SU-DHL-6 (cell line): ENCODE results near the gene SPON2.

Experiments used
- H2AFZ ChIP-seq: fragments of 200-600 bp; sonication (generic); 2 replicates; pipeline ENCODE4 v1.6.1; 2014; ENCODE audit warnings: low read depth, mild to moderate bottlenecking, moderate library complexity, mixed read lengths, antibody characterized with exemption, low read length; ENCODE audit not compliant: severe bottlenecking
- H3F3A ChIP-seq: fragments of 200-600 bp; shearing (Covaris generic); 2 replicates; pipeline ENCODE4 v1.6.0; 2016; ENCODE audit warnings: antibody characterized with exemption, mild to moderate bottlenecking; ENCODE audit not compliant: insufficient read depth
- H3K27ac ChIP-seq: fragments of 200-600 bp; sonication (generic); 2 replicates; pipeline ENCODE4 v1.5.1; 2016; ENCODE audit warnings: low read depth, mild to moderate bottlenecking, low read length, moderate library complexity, mixed read lengths
- H3K27me3 ChIP-seq: fragments of 200-600 bp; sonication (generic), shearing (Covaris generic); 2 replicates; pipeline ENCODE4 v1.6.0; 2014; ENCODE audit warnings: mild to moderate bottlenecking, low read length
- H3K36me3 ChIP-seq: fragments of 200-600 bp; sonication (generic); 2 replicates; pipeline ENCODE4 v1.6.1; 2014; ENCODE audit warnings: mild to moderate bottlenecking, low read length, mixed read lengths
- H3K4me2 ChIP-seq: fragments of 300-600, 200-600 bp; shearing (Covaris generic), sonication (generic); 2 replicates; pipeline ENCODE4 v1.6.0; 2014; ENCODE audit warnings: low read length, low read depth, mild to moderate bottlenecking; ENCODE audit not compliant: poor library complexity, severe bottlenecking
- H3K4me3 ChIP-seq: fragments of 200-600 bp; sonication (generic); 2 replicates; pipeline ENCODE4 v1.5.1; 2014; ENCODE audit warnings: antibody characterized with exemption, low read length, mild to moderate bottlenecking, mixed read lengths; ENCODE audit not compliant: insufficient read depth, poor library complexity, severe bottlenecking
- H3K79me2 ChIP-seq: fragments of 200-600 bp; sonication (generic); 2 replicates; pipeline ENCODE4 v1.6.1; 2014; ENCODE audit warnings: mild to moderate bottlenecking, low read length, moderate library complexity; ENCODE audit not compliant: insufficient read depth
- H3K9ac ChIP-seq: fragments of 200-600 bp; sonication (generic); 2 replicates; pipeline ENCODE4 v1.7.0; 2014; ENCODE audit warnings: mild to moderate bottlenecking, low read length
- H3K9me2 ChIP-seq: fragments of 200-600 bp; sonication (generic); replicated peaks from 2 replicates; pipeline ENCODE4 v1.6.1; 2014; ENCODE audit warnings: low read length; ENCODE audit not compliant: insufficient read depth
- H3K9me3 ChIP-seq: fragments of 200-600 bp; sonication (generic); 2 replicates; pipeline ENCODE4 v1.6.1; 2014; ENCODE audit warnings: low read length, mixed read lengths; ENCODE audit not compliant: insufficient read depth
- H4K20me1 ChIP-seq: fragments of 200-600 bp; sonication (generic); 2 replicates; pipeline ENCODE4 v1.6.1; 2014; ENCODE audit warnings: low read depth, mild to moderate bottlenecking, antibody characterized with exemption, low read length, moderate library complexity, mixed read lengths
- CTCF ChIP-seq: fragments of 200-600 bp; sonication (generic); IDR thresholded peaks from one replicate; pipeline ENCODE4 v1.5.1; 2017; ENCODE audit warnings: antibody characterized with exemption, mild to moderate bottlenecking, low read length, moderate library complexity; ENCODE audit not compliant: insufficient read depth, poor library complexity, severe bottlenecking
- EZH2phosphoT487 ChIP-seq: fragments of 200-600 bp; sonication (generic), shearing (Covaris generic); conservative IDR thresholded peaks from 2 replicates; pipeline ENCODE4 v1.6.1; 2018; ENCODE audit warnings: mild to moderate bottlenecking, antibody characterized with exemption, low read length, moderate library complexity, mixed read lengths

Gene SPON2

GRCh38 chr4:1177274-1178141 is 5.1 kb upstream of the SPON2 start:
- Histone ChIP-seq H3K9me3 (peaks cover 14% of the 10 kb centered on the region; the same call in 1 of the 2 replicates), H3K27ac (no peak overlapping the region)

DNA sequence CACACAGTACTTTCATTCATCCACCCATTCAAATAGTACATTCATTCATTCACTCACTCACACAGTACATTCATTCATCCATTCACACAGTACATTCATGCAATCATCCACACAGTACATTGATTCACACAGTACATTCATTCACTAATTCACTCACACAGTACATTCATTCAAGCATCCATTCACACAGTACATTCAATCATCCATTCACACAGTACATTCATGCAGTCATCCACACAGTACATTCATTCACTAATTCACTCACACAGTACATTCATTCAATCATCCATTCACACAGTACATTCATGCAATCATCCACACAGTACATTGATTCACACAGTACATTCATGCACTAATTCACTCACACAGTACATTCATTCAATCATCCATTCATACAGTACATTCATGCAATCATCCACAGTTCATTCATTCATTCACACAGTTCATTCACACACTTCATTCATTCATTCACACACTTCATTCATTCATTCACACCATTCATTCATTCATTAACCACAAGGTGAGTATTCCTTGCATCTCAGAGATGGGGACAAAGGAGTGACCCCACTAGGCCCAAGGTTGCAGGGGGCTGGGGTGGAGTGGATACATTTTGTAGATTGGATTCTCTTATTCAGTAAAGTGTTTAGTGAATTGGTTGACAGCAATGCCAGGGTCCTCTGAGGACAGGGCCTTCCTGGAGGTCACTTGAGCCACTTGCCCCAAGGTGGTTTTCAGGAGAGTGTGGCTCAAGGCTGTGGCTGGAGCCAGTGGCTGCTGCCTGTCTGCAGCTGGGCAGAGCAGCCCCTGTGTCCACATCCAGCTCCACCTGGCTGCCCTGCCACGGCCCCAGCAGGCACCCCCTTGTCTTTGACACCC is 4.3 kb upstream of the SPON2 start:
- no peak overlapping the region for H2AFZ ChIP-seq
- no peak overlapping the region for H3K27ac ChIP-seq
- no peaks in the 10 kb centered on the region for H3K27me3 ChIP-seq
- H3K9ac ChIP-seq = no peak overlapping the region
- no peaks in the 10 kb centered on the region for H3K9me2 ChIP-seq
- H3K9me3 ChIP-seq = peaks cover 12% of the 10 kb centered on the region; the same call in 1 of the 2 replicates
- H3K36me3 ChIP-seq = peaks cover 19% of the 10 kb centered on the region
- TF ChIP-seq EZH2phosphoT487 = no peak
- TF ChIP-seq CTCF = no peak
- no peak overlapping the region for H3K4me3 ChIP-seq
- no peaks in the 10 kb centered on the region for H4K20me1 ChIP-seq
- H3F3A ChIP-seq = no peaks in the 10 kb centered on the region
- no peaks in the 10 kb centered on the region for H3K79me2 ChIP-seq
- H3K4me2 ChIP-seq = no peak overlapping the region

More at GRCh38 chr4:1177274-1178141, 5.1 kb upstream of the SPON2 start:
- no peak overlapping the region for H3K4me3 ChIP-seq
- H3K9ac ChIP-seq = no peak overlapping the region
- no peak overlapping the region for H2AFZ ChIP-seq
- H3F3A ChIP-seq = no peaks in the 10 kb centered on the region
- H3K79me2 ChIP-seq = no peaks in the 10 kb centered on the region
- H4K20me1 ChIP-seq = no peaks in the 10 kb centered on the region
- H3K36me3 ChIP-seq = peaks cover 26% of the 10 kb centered on the region
- H3K4me2 ChIP-seq = no peak overlapping the region
- no peak for TF ChIP-seq CTCF
- no peak for TF ChIP-seq EZH2phosphoT487
- H3K27me3 ChIP-seq = no peaks in the 10 kb centered on the region
- no peaks in the 10 kb centered on the region for H3K9me2 ChIP-seq

DNA sequence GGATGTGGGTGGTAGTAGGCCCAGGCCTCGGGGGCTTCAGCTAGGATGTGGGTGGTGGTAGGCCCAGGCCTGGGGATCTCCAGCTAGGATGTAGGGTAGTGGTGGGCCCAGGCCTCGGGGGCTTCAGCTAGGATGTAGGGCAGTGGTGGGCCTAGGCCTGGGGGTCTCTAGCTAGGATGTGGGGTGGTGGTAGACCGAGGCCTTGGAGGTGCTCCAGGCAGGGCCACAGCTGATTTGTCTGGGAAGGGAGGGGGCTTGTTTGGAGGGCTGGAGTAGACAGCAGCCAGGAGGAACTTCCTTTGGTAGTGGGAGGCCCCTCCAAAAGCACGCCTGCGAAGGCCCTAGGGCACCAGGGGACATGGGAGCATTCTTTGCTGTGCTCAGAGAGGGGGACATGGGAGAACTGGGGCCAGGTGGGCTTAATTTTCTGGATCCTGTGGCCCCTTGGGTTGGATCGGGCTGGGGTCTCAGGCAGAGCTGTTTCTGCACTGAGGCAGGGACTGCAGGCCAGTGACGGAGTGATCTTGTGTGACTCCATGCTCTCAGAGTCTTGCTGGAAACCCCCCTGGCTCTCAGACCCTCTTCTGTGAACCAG is 3.3 kb upstream of the SPON2 start:
- H3F3A ChIP-seq = no peaks in the 10 kb centered on the region
- no peak for TF ChIP-seq EZH2phosphoT487
- TF ChIP-seq CTCF = no peak
- no peaks in the 10 kb centered on the region for H4K20me1 ChIP-seq
- H3K9ac ChIP-seq = no peak overlapping the region
- H3K36me3 ChIP-seq = peaks cover 11% of the 10 kb centered on the region
- H3K27me3 ChIP-seq = no peaks in the 10 kb centered on the region
- no peak overlapping the region for H3K4me2 ChIP-seq
- no peak overlapping the region for H2AFZ ChIP-seq
- no peak overlapping the region for H3K4me3 ChIP-seq
- H3K9me3 ChIP-seq = peaks cover 3% of the 10 kb centered on the region; the same call in 1 of the 2 replicates
- H3K79me2 ChIP-seq = no peaks in the 10 kb centered on the region
- H3K9me2 ChIP-seq = no peaks in the 10 kb centered on the region
- no peak overlapping the region for H3K27ac ChIP-seq
